Fibroblast of the aortic adventitia (primary cell): ENCODE data around the gene SPOCK1. TPM values are rescaled to one million over a fixed set of nuclear protein-coding genes. Genes with fewer than 3 reads are reported as not detected.

Experiments
- DNase-seq: peaks from one replicate; pipeline ENCODE4 v3.0.0-alpha.2; 2010; ENCODE audit warnings: low read depth
- H3K4me3 ChIP-seq: 2 replicates; pipeline ENCODE4 v1.5.1; 2011; ENCODE audit warnings: low read depth, mild to moderate bottlenecking, control low read depth, low read length, moderate library complexity
- total RNA-seq: library from RNA; depleted of rRNA; stranded (reverse); fragments of >200 nt; gene quantifications from 2 replicates; pipeline ENCODE4 v1.2.3, GENCODE V29; 2012; ENCODE audit warnings: low replicate concordance
- TF ChIP-seq, protein P1 (sequence below): IDR thresholded peaks from 2 replicates; pipeline ENCODE4 v1.5.1; 2011; ENCODE audit warnings: mild to moderate bottlenecking, low read length, control low read depth, inconsistent platforms; ENCODE audit not compliant: insufficient read depth

Gene SPOCK1
- total RNA-seq, 1 donor, result 174 TPM

DNA sequence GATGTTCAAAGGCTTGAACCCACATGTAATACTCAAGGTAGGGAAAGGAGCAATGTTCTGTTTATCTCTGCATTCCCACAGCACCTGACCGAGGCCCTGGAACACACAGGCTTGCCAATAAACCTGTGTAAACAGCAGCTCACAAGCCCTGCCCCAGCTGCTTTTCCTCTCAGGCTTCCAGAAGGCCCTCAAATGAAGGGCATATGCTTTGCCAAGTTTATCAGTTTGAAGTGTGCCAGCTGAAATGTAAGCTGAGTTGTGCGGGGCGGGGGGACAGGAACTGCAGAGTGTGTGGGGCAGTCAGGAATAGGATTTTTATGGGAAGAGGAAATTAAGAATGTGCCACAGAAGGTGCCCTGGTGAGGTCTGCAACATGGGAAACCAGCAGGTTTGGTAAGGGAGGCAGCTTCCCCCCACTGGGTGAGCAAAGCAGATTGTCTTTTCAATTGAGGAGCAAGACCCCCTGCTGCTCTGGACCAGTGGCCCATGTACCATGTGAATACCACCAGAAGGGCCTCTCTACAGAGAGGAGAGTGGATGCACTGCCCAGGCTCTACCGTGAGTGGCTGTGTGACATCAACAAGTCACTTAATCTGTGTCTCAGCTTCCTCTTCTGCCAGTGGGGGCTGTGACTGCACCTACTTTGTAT, 194.8 kb downstream of the SPOCK1 start:
- TF ChIP-seq, protein P1, sequence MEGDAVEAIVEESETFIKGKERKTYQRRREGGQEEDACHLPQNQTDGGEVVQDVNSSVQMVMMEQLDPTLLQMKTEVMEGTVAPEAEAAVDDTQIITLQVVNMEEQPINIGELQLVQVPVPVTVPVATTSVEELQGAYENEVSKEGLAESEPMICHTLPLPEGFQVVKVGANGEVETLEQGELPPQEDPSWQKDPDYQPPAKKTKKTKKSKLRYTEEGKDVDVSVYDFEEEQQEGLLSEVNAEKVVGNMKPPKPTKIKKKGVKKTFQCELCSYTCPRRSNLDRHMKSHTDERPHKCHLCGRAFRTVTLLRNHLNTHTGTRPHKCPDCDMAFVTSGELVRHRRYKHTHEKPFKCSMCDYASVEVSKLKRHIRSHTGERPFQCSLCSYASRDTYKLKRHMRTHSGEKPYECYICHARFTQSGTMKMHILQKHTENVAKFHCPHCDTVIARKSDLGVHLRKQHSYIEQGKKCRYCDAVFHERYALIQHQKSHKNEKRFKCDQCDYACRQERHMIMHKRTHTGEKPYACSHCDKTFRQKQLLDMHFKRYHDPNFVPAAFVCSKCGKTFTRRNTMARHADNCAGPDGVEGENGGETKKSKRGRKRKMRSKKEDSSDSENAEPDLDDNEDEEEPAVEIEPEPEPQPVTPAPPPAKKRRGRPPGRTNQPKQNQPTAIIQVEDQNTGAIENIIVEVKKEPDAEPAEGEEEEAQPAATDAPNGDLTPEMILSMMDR, result no peak
- no peak overlapping the region for H3K4me3 ChIP-seq
- no peak for DNase-seq

DNA sequence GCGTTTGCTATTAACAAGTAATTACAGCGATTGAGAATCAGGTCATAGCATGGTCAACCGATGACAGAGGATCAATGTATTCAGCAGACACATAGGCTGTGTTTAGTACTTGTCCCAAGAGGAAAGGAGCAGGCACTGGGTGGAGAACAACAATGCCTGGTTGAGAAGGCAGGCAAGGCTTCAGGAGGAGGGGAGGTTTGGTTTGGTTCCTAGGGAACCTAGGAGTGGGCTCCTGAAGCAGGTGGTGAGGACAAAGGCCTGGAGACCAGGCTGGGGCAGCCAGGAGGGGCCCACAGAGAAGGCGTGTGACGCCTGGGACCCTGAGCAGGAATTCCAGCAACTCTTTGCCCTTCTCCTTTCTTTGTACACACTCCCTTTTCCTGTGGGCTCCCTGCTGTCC, 195.6 kb downstream of the SPOCK1 start:
- TF ChIP-seq, protein P1, result no peak

DNA sequence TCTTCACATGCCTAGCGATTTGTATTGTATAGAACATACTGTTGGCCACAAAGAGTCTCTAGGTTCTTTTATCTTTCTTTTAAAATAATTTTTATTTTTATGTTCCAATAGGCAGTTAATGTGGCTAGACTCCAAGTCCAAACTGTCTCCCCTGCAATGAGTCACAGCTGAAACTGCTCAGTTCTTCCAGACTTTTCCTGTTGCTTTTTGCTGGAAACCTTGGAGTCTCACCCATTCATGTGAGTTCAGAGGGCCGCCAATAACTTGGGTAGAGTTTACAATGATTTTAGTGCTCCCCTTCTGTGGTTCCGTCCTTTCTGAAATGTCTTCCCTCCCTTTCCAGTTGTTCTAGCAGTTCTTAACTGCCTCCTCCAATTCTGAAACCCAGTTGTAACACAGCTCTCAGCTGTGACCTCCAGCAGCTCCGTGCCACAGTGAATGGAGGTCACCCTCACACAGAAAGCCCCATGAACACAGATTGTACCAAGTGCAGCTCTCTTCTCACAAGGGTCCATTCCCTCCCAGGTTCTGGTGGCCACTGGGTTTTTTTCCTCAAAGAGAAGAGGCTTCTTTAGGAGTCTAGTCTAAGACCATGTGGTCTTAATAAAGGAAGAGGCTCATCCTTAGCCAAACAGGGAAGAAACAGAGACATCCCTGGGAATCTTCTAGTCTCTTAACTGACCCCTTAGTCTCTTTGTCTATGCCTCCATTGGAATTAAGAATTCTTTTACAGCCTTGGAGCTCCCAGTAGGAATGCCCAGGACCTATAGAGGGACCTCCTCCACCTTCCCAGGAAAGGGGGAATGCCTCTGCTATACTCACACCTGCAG, 198.5 kb downstream of the SPOCK1 start:
- peak; percentile 90 for DNase-seq
- TF ChIP-seq, protein P1, result no peak
- no peak overlapping the region for H3K4me3 ChIP-seq

More for the DNA sequence above, 195.6 kb downstream of the SPOCK1 start:
- H3K4me3 ChIP-seq, result no peak overlapping the region
- no peak for DNase-seq

DNA sequence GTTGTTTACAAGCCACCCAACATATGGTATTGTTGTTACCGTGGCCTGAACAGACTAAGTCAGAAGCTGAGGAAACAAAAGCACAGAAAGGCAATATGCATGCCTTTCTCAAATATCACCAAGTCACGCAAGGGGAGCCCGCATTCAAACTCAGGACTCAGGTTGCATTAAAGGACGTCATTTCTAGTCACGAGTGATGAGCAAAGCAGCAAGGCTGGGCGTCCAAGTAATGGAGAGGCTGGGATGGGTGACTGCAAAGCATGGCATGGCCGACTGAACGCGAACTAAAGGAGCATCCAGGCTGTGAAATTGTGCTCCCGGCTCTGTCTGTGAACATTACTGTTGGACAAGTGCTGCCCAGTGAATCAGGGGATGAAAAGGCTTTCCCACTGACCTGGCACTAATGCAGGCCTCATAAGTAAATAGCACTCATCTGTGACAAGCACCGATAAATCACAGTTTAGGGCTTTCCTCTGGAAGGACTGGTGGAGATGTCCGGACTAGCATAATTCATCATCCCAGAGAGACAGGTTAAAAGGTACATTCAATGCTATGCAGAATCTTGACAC, 202.8 kb downstream of the SPOCK1 start:
- TF ChIP-seq, protein P1, result no peak
- DNase-seq, result no peak
- no peak overlapping the region for H3K4me3 ChIP-seq

DNA sequence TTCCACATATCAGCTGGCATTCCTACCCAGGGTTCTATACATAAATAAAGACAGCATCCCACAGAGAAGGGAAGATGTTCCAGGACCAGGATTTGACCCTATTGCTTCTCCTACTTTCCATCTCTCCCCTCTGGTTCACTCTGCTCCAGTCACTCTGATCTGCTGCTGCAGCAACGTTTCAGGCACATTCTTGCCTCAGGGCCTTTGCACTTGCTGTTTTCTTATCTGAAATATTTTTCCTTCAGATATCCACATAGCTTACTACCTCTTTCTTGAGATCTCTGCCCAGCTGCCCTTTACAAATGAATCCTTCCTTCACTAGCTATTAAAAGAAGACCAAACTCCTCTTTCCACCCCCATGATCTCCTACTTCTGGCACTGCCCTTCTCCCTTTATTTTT, 204.5 kb downstream of the SPOCK1 start:
- H3K4me3 ChIP-seq, result no peak overlapping the region
- no peak for DNase-seq
- TF ChIP-seq, protein P1, result no peak

DNA sequence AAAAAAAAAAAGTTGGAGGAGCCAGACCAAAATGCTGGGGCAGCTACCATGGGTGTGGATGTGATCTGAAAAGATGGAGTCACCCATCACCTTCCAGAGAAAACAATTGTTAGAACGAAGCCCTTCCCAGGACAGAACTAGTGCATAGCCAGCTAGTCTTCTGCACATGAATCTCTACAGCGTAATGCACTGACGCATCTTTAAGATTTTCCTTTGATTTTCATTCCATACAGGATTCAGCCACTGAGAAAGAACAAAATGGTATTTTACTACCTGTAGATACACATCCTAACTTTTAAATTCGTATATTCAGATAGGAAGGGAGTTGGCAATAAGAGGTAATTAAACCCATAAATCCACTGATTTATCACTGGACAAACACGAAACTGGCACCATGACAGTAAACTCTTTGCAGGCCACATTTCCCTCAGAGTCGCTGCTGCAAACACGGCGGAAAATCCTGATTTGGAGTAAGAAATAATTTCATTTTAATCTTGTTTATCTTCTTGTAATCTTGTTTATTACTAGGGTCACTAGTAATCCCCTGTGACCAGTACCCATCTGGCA, 206.6 kb downstream of the SPOCK1 start:
- DNase-seq, result no peak
- no peak overlapping the region for H3K4me3 ChIP-seq
- TF ChIP-seq, protein P1, result no peak
